Liver (tissue), 9 donors: ENCODE measurements around the gene FAM181A. TPM values are rescaled to one million over a fixed set of nuclear protein-coding genes. Genes with fewer than 3 reads are reported as not detected.

ENCODE experiments used
- DNase-seq: peaks from one replicate; pipeline ENCODE4 v3.0.0-alpha.2; 2017; ENCODE audit warnings: low spot score
- H3K27ac ChIP-seq, 2 donors: one replicate each; pipeline ENCODE4 v1.7.0; 2013; ENCODE audit warnings: inconsistent platforms in 2 of 2, low read length in 2 of 2, control low read depth in 1 of 2, low read depth in 1 of 2, mild to moderate bottlenecking in 1 of 2
- H3K27me3 ChIP-seq, 4 donors: one replicate each; pipeline versions ENCODE4 v1.6.1 to v1.7.0; 2013; ENCODE audit warnings: low read length in 3 of 4, inconsistent platforms in 1 of 4, mild to moderate bottlenecking in 1 of 4, moderate library complexity in 1 of 4; ENCODE audit not compliant: control insufficient read depth in 4 of 4, insufficient read depth in 4 of 4
- H3K36me3 ChIP-seq, 4 donors: one replicate each; pipeline versions ENCODE4 v1.6.1 to v1.7.0; 2013; ENCODE audit warnings: low read length in 3 of 4, mild to moderate bottlenecking in 3 of 4, low read depth in 1 of 4, moderate library complexity in 1 of 4; ENCODE audit not compliant: control insufficient read depth in 4 of 4, insufficient read depth in 3 of 4
- H3K4me1 ChIP-seq, 4 donors: one replicate each; pipeline versions ENCODE4 v1.6.1 to v1.7.0; 2013; ENCODE audit warnings: low read length in 3 of 4, mild to moderate bottlenecking in 3 of 4, moderate library complexity in 1 of 4; ENCODE audit not compliant: control insufficient read depth in 4 of 4, insufficient read depth in 4 of 4
- H3K4me3 ChIP-seq, 3 donors: one replicate each; pipeline versions ENCODE4 v1.6.1 to v1.7.0; 2013; ENCODE audit warnings: low read length in 3 of 3, control low read depth in 1 of 3, low read depth in 1 of 3, mild to moderate bottlenecking in 1 of 3
- H3K9ac ChIP-seq, 2 donors: one replicate each; pipeline ENCODE4 v1.7.0; 2013; ENCODE audit warnings: low read length in 2 of 2, mild to moderate bottlenecking in 2 of 2, moderate library complexity in 2 of 2, control low read depth in 1 of 2, low read depth in 1 of 2
- H3K9me3 ChIP-seq, 4 donors: one replicate each; pipeline versions ENCODE4 v1.6.1 to v1.7.0; 2013; ENCODE audit warnings: low read length in 3 of 4; ENCODE audit not compliant: control insufficient read depth in 4 of 4
- EGR1 ChIP-seq, 2 donors: IDR thresholded peaks; 2 replicates each; pipeline ENCODE4 v1.6.1; 2016 to 2018; ENCODE audit warnings: antibody characterized with exemption in 2 of 2, low read depth in 2 of 2
- GABPA ChIP-seq, 2 donors: IDR thresholded peaks in 1 of 2; conservative IDR thresholded peaks in 1 of 2; 2 replicates each; pipeline ENCODE4 v1.6.1; 2016; ENCODE audit warnings: antibody characterized with exemption in 2 of 2, mild to moderate bottlenecking in 1 of 2, moderate library complexity in 1 of 2
- HNF4A ChIP-seq, 2 donors: conservative IDR thresholded peaks; 2 replicates each; pipeline ENCODE4 v1.6.1; 2016; ENCODE audit warnings: antibody characterized with exemption in 2 of 2, mild to moderate bottlenecking in 2 of 2
- NR2F2 ChIP-seq: IDR thresholded peaks from 2 replicates; pipeline ENCODE4 v1.6.1; 2016; ENCODE audit warnings: antibody characterized with exemption
- RXRA ChIP-seq, 2 donors: IDR thresholded peaks; 2 replicates each; pipeline ENCODE4 v1.6.1; 2017 to 2018; ENCODE audit warnings: antibody characterized with exemption in 2 of 2, mild to moderate bottlenecking in 1 of 2
- SP1 ChIP-seq: IDR thresholded peaks from 2 replicates; pipeline ENCODE4 v1.6.1; 2018; ENCODE audit warnings: antibody characterized with exemption, mild to moderate bottlenecking
- WGBS: extraction: QIAGEN DNeasy Blood & Tissue Kit; methylation state at CpG from one replicate; pipeline ENCODE4 v1.1.7; 2013; 5-methylcytosine and 5-hydroxymethylcytosine counted together
- polyA plus RNA-seq, 2 donors: library from polyadenylated mRNA; stranded (reverse) in 1 of 2; unstranded in 1 of 2; fragments of 200-250 nt in 1 of 2; fragments of >200 nt in 1 of 2; fragmentation: Nextera tagmentation in 1 of 2; extraction: Ambion mirVana in 1 of 2; gene quantifications; one replicate each; pipeline versions ENCODE4 v1.2.1 to v1.2.3, GENCODE V29; 2013 to 2015
- total RNA-seq, 2 donors: library from RNA; depleted of rRNA; stranded (reverse); fragments of >200 nt; gene quantifications; one replicate each; pipeline ENCODE4 v1.2.3, GENCODE V29; 2014
- TF ChIP-seq, protein P1 (sequence below): IDR thresholded peaks from 2 replicates; pipeline ENCODE4 v1.6.1; 2016; ENCODE audit warnings: antibody characterized with exemption, mild to moderate bottlenecking
- TF ChIP-seq, protein P2 (sequence below): fragments of 150-350 bp; IDR thresholded peaks from 2 replicates; pipeline ENCODE4 v1.5.1; 2017; ENCODE audit warnings: improper control_type of control experiment, low read depth, low read length; ENCODE audit not compliant: missing input control
- TF ChIP-seq, protein P3 (sequence below): IDR thresholded peaks from 2 replicates; pipeline ENCODE4 v1.6.1; 2016; ENCODE audit warnings: antibody characterized with exemption
- donor health status: healthy.
- donor health status: healthy.
- donor health status: healthy.
- donor health status: healthy.
- donor health status: healthy.

Gene FAM181A
- total and polyA plus RNA-seq, 4 donors, result not detected

DNA sequence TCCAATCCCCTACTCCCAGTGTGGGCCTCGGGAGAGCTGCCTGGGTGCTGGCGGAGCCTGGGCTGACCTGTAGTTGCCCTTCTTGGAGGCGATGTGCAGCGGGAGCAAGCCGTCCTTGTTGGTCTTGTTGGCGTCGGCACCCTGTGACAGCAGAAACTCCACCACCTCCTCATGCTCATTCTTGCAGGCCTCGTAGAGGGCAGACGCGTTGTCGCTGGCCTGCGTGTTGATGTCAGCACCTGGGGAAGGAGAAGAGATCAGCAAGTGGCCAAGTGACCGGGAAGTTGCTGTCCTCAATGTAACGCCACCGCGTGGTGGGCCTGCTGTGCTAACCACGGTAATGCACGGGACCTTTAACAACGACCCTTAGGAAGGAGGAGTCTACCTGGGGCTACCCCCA lies 20.1 kb downstream of the FAM181A start:
- Histone ChIP-seq H3K36me3 (no peaks in the 10 kb centered on the region), H3K9me3 (no peaks in the 10 kb centered on the region)
- WGBS, result 85% methylated on average over 19 of the region's 19 CpGs

DNA sequence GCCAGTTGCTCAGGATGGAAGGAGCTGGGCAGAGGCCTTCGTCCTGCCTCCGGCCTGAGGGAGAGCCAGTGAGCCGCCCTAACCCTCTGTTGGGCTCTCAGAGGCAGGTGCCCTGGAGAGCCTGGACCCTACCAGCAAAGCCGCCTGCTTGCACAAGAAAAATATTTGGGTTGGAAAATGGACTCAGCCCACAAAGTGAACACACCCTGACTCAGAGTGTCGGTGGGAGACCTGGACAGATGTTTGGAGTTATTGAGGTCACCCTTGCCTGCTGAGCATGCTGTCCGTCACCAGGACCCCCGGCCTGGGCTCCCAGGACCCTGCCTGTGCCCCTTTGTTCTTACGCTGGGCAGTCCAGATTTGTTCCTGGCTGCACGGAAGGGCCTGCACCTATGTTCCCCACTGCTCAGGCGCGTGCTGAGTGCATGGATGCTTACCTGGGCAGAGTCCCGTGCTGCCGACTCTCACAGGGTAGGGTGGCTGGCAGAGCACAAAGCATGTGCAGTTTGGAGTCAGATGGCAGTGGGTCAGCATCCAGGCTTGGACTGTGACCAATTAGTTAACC lies 22.4 kb downstream of the FAM181A start:
- H3K36me3 ChIP-seq, result no peaks in the 10 kb centered on the region
- WGBS, result 90% methylated on average over 13 of the region's 13 CpGs

More for the DNA sequence above, 20.1 kb downstream of the FAM181A start:
- Histone ChIP-seq H3K4me1 (no peaks in the 10 kb centered on the region), H3K9ac (no peak overlapping the region), H3K27ac (no peak overlapping the region), H3K4me3 (no peak overlapping the region), H3K27me3 (no peaks in the 10 kb centered on the region)
- no peak for DNase-seq
- TF ChIP-seq, protein P1, sequence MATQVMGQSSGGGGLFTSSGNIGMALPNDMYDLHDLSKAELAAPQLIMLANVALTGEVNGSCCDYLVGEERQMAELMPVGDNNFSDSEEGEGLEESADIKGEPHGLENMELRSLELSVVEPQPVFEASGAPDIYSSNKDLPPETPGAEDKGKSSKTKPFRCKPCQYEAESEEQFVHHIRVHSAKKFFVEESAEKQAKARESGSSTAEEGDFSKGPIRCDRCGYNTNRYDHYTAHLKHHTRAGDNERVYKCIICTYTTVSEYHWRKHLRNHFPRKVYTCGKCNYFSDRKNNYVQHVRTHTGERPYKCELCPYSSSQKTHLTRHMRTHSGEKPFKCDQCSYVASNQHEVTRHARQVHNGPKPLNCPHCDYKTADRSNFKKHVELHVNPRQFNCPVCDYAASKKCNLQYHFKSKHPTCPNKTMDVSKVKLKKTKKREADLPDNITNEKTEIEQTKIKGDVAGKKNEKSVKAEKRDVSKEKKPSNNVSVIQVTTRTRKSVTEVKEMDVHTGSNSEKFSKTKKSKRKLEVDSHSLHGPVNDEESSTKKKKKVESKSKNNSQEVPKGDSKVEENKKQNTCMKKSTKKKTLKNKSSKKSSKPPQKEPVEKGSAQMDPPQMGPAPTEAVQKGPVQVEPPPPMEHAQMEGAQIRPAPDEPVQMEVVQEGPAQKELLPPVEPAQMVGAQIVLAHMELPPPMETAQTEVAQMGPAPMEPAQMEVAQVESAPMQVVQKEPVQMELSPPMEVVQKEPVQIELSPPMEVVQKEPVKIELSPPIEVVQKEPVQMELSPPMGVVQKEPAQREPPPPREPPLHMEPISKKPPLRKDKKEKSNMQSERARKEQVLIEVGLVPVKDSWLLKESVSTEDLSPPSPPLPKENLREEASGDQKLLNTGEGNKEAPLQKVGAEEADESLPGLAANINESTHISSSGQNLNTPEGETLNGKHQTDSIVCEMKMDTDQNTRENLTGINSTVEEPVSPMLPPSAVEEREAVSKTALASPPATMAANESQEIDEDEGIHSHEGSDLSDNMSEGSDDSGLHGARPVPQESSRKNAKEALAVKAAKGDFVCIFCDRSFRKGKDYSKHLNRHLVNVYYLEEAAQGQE, result no peak
- no peak for TF ChIP-seq EGR1 (IDR thresholded peaks at IDR 0.05; ENCODE audit: low read depth in 2 of 2)
- TF ChIP-seq HNF4A (conservative IDR thresholded peaks at IDR 0.05), result no peak
- no peak for TF ChIP-seq RXRA (IDR thresholded peaks at IDR 0.05)
- TF ChIP-seq NR2F2, result no peak
- TF ChIP-seq, protein P2, sequence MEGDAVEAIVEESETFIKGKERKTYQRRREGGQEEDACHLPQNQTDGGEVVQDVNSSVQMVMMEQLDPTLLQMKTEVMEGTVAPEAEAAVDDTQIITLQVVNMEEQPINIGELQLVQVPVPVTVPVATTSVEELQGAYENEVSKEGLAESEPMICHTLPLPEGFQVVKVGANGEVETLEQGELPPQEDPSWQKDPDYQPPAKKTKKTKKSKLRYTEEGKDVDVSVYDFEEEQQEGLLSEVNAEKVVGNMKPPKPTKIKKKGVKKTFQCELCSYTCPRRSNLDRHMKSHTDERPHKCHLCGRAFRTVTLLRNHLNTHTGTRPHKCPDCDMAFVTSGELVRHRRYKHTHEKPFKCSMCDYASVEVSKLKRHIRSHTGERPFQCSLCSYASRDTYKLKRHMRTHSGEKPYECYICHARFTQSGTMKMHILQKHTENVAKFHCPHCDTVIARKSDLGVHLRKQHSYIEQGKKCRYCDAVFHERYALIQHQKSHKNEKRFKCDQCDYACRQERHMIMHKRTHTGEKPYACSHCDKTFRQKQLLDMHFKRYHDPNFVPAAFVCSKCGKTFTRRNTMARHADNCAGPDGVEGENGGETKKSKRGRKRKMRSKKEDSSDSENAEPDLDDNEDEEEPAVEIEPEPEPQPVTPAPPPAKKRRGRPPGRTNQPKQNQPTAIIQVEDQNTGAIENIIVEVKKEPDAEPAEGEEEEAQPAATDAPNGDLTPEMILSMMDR, result no peak

More for the DNA sequence above, 22.4 kb downstream of the FAM181A start:
- H3K27me3 ChIP-seq, result no peaks in the 10 kb centered on the region
- no peaks in the 10 kb centered on the region for H3K4me1 ChIP-seq
- no peak for DNase-seq
- H3K27ac ChIP-seq, result no peak overlapping the region
- H3K9me3 ChIP-seq, result no peaks in the 10 kb centered on the region
- TF ChIP-seq, protein P3, sequence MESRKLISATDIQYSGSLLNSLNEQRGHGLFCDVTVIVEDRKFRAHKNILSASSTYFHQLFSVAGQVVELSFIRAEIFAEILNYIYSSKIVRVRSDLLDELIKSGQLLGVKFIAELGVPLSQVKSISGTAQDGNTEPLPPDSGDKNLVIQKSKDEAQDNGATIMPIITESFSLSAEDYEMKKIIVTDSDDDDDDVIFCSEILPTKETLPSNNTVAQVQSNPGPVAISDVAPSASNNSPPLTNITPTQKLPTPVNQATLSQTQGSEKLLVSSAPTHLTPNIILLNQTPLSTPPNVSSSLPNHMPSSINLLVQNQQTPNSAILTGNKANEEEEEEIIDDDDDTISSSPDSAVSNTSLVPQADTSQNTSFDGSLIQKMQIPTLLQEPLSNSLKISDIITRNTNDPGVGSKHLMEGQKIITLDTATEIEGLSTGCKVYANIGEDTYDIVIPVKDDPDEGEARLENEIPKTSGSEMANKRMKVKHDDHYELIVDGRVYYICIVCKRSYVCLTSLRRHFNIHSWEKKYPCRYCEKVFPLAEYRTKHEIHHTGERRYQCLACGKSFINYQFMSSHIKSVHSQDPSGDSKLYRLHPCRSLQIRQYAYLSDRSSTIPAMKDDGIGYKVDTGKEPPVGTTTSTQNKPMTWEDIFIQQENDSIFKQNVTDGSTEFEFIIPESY, result no peak
- TF ChIP-seq SP1 (no peak), NR2F2 (no peak), GABPA (IDR thresholded peaks at IDR 0.05 in 1 of 2, conservative IDR thresholded peaks at IDR 0.05 in 1 of 2) (no peak)
- H3K9ac ChIP-seq, result no peak overlapping the region
- no peak overlapping the region for H3K4me3 ChIP-seq
